Activated T-cell treated with anti-CD3 and anti-CD28 coated beads, Interleukin-2, amount 50 U/mL, for 1 hour (primary cell): ENCODE data around the gene ICE2.

Experiments used
- DNase-seq: peaks from one replicate; pipeline ENCODE4 v3.0.0-alpha.2; 2020

ICE2 gene

GRCh38 chr15:60386615-60387014, 92.3 kb downstream of the ICE2 start:
- DNase-seq, result no peak

- no peak for DNase-seq
Measured at GRCh38 chr15:60385620-60386552, 93.1 kb downstream of the ICE2 start.

GRCh38 chr15:60384526-60385126, 94.3 kb downstream of the ICE2 start:
- no peak for DNase-seq

- no peak for DNase-seq
Measured at GRCh38 chr15:60384053-60384452, 94.9 kb downstream of the ICE2 start.

- DNase-seq, result no peak
Measured at GRCh38 chr15:60382773-60383674, 95.9 kb downstream of the ICE2 start.

- no peak for DNase-seq
Measured at GRCh38 chr15:60381148-60381788, 97.7 kb downstream of the ICE2 start.

GRCh38 chr15:60379525-60380274, 99.2 kb downstream of the ICE2 start:
- DNase-seq, result no peak

GRCh38 chr15:60379185-60379524, 99.8 kb downstream of the ICE2 start:
- no peak for DNase-seq

GRCh38 chr15:60376677-60377095, 102.3 kb downstream of the ICE2 start:
- DNase-seq, result no peak

GRCh38 chr15:60375306-60375705, 103.6 kb downstream of the ICE2 start:
- no peak for DNase-seq

- DNase-seq, result no peak
Measured at GRCh38 chr15:60374628-60375081, 104.3 kb downstream of the ICE2 start.

- DNase-seq, result no peak
Measured at GRCh38 chr15:60374209-60374608, 104.7 kb downstream of the ICE2 start.

- no peak for DNase-seq
Measured at GRCh38 chr15:60373745-60374144, 105.2 kb downstream of the ICE2 start.

GRCh38 chr15:60373327-60373726, 105.6 kb downstream of the ICE2 start:
- no peak for DNase-seq

GRCh38 chr15:60372756-60373155, 106.2 kb downstream of the ICE2 start:
- no peak for DNase-seq

GRCh38 chr15:60372227-60372626, 106.7 kb downstream of the ICE2 start:
- DNase-seq, result no peak

- DNase-seq, result no peak
Measured at GRCh38 chr15:60371175-60372051, 107.5 kb downstream of the ICE2 start.

- no peak for DNase-seq
Measured at GRCh38 chr15:60370869-60371136, 108.1 kb downstream of the ICE2 start.

- DNase-seq, result no peak
Measured at GRCh38 chr15:60370105-60370868, 108.7 kb downstream of the ICE2 start.

GRCh38 chr15:60369696-60370095, 109.2 kb downstream of the ICE2 start:
- no peak for DNase-seq
